Activated CD8-positive, alpha-beta memory T cell treated with anti-CD3 and anti-CD28 coated beads, Interleukin-2, amount 50 U/mL, for 1 hour (primary cell): ENCODE data around the gene SUMO4.
"Not testable (repeated sequence)": the region's sequence is repeated elsewhere in the genome, so short reads cannot be mapped to it uniquely, and the experiment has no call there.

Experiments used
- DNase-seq: peaks from one replicate; pipeline ENCODE4 v3.0.0-alpha.2; 2020; ENCODE audit errors: extremely low read depth

The SUMO4 gene

DNA sequence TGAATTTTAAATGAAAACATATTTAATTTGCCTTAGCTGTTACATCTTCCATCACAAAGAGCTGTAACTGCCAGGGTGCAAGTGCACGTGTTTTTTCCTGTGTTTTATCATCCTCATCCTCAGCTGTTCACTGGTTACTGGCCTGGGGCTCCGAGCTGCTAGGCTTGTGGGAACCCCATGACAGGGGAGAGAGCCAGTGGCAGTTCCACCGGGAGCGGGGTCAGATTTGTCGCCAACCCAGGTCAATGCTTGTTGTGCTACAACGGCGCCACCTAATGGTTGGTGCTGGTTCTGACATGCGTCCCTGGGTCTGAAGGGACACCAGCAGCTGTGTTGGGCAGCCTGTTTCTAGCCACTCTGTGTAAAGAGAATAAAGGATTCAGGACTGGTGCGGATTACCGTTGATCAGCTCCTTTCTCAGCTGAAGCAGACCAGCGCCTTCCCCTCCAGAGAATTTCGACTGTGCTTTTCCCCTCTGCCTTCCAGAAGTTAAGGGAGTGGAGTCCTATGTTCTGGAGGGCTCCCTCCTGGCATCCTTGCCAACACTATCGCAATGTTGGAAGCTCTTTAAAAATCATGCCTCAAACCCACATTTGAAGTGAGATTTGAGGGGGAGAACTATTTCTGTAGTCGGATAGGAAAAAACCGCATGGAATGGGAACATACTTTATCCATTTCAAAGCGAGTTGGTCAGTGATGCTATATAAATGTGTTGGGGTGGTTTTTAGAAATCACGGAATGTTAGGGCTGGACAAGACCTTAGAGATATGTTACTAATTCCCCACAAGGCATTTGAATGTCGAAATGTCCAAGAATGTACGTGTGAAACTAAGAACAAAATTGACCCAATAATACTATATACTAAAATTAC lies 32.1 kb downstream of the SUMO4 start:
- DNase-seq, result peak; percentile 59

DNA sequence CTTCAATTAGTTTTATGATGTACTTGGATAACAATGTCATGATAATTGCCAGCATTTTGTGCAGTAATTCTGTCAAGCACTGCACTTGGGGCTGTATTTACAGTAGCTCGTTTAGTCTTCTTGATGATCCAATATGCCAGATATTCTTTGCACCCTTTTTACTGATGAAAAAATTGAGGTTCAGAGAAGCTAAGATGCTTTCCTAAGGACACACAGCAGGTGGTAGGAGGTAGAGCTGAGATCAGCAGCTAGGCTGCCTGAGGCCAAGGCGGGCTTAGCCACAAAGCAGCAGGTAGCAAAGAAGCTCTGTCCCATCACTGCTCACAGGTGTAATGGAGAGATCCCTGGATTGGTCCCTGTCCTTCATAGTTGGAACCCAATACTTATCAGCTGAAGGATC lies 33.3 kb downstream of the SUMO4 start:
- no peak for DNase-seq

DNA sequence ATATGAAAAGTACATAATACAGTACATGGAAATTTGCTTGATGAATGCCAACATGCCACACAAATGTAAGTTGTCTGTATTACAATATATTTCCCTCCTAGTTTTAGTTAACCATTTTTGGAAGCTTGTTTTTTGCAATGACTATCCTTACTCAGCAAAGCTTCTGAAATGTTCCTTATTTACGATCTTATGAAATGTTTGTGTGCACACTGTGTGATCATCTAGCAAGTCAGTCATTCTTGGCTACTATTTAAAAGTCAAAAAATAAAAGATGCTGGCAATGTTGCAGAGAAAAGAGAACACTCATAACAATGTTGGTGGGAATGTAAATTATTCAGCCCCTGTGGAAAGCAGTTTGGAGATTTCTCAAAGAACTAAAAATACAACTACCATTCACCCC lies 33.8 kb downstream of the SUMO4 start:
- DNase-seq, result no peak

DNA sequence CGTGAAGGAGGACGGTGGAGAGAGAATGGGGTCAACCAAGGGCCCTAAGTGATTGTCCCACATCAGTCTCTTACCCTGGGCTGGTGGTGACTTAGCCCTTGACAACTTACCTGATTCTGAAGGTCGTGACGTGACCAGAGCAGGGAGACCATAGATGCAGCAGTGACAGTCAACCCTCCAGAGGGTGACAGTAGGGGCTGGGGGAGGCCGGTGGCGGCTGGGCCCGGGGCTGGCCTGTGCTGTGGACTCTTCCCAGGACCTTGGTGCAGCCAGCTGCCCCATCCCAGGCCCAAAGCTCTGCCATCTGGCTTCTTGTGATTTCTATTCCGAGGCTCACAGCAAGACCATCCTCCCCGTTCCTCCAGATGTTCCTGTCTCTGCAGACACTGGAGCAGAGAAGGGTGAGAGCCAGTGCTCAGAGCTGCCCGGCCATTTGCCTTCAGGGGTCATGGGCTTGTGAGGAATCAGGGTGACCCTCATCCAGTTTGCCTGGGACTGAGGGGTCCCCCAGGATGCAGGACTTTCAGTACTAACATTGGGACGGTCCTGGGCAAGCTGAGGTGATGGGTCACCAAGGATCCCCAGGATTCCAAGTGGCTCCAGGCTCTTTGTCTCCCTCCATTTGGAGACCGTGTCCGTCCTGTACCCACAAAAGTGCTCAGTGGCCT lies 36.0 kb downstream of the SUMO4 start:
- no peak for DNase-seq

DNA sequence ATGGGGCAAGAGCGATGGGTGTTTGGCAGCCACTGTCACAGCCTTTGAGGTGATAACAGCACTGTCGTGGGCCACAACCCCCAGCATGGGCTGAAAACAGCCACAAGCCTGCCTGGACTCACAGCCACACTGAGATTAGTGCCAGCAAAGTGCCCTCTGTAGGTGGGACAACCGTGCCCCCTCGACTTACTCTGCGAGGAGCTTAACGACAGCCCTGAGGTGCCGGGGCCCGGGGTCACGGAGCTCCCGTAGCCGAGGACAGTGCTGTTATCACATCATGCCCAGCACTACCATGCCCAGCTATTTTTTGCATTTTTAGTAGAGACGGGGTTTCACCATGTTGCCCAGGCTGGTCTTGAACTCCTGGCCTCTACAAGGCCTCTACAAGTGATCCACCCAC lies 36.6 kb downstream of the SUMO4 start:
- no peak for DNase-seq

DNA sequence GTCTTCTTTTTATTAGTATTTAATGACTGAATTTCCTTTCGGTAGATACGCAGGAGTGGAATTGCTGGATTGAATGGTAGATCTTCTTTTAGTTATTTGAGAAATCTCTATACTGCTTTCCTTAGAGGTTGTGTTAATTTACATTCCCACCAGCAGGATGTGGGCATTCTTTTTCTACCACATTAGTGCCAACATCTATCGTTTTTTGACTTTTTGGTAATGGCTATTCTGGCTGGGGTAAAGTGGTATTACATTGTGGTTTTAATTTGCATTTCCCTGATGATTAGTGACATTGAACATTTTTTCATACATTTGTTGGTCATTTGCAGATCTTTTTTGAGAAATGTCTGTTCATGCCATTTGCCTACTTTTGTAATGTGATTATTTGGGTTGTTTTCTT lies 37.1 kb downstream of the SUMO4 start:
- no peak for DNase-seq

DNA sequence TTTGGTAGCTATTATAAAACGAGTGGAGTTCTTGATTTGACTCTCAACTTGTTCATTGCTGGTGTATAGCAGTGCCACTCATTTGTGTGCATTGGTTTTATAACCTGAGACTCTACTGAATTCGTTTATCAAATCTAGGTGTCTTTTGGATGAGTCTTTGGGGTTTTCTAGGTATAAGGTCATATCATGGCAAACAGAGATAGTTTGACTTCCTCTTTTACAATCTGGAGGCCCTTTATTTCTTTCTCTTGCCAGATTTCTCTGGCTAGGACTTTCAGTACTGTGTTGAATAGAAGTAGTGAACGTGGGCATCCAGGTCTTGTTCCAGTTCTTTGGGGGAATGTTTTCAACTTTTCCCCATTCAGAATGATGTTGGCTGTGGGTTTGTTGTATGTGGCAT lies 38.8 kb downstream of the SUMO4 start:
- DNase-seq, result no peak

DNA sequence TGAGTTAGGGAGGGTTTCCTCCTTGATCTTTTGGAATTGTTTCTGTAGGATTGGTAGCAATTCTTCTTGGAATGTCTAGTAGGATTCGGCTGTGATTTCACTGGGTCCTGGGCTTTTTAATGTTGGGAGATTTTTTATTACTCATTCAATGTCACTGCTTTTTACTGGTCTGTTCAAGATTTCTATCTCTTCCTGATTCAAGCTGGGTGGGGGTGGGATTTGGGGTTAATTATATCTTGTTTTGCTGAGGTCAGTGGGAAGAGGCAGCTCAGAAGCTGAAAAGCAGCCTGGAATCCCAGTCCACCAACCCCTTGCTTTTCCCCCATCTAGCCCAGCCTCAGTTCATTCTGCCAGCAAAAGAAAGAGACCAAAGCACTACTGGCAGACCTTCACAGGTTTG lies 39.6 kb downstream of the SUMO4 start:
- DNase-seq, result no peak

DNA sequence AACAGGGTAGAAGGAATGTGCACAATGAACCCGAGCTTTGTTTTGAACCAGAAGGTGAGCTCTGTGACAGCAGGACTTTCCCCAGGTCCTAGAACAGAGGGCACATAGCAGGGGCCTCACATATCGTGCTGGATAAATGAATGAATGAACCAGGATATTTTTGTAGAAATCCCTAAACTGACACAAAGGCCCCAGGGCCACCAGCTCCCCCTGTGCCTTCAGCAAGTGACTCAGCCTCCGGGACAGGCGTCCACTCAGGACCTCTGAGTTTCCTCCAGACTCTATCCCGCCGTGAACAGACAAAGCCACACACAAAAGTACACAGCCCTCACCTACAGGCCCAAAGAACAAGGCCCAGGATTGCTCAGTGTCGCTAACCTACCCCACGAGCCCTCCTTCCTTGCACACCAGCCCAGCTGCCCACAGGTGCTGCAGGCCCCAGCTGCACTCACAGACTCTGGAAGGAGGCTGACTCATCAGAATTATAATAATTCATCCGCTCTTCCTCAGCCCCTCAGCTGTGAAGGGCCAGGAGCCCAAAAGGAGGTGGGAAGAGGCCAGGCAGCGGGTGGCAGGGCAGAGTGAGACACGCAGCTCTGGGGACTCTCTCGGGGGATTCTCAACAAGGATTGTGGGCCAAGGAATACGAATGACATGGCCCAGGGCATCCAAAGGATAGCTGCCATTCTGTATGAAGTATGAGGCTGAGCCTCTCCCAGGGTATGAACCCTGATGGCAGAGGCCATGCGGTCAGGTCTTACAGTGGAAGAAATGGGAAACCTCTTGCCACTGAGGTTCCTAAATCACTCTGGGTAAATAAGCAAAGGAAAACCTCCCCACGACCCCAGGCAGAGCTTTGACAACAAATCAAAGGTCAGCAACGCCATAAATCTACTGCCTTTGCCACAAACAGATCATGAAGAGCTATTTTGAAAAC lies 40.9 kb downstream of the SUMO4 start:
- DNase-seq, result no peak

DNA sequence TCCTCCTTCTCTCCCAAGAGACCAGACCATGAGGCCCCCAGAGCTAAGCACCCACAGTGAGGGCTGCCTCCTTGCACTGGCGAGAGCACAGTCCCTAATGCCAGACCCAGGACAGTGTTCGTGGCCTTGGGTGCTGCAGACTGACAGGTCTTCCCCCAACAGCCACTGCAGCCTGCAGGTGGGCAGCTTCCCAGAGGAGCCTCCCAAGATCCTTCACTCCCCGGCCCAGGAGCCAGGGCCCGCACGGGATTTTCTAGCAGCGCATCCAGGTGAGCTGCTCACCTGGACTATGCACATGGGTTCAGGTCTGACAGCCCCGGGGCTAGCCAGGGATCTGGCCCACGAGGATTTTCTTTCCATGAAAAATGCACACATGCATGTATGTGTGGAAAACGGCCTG lies 41.7 kb downstream of the SUMO4 start:
- DNase-seq, result no peak

DNA sequence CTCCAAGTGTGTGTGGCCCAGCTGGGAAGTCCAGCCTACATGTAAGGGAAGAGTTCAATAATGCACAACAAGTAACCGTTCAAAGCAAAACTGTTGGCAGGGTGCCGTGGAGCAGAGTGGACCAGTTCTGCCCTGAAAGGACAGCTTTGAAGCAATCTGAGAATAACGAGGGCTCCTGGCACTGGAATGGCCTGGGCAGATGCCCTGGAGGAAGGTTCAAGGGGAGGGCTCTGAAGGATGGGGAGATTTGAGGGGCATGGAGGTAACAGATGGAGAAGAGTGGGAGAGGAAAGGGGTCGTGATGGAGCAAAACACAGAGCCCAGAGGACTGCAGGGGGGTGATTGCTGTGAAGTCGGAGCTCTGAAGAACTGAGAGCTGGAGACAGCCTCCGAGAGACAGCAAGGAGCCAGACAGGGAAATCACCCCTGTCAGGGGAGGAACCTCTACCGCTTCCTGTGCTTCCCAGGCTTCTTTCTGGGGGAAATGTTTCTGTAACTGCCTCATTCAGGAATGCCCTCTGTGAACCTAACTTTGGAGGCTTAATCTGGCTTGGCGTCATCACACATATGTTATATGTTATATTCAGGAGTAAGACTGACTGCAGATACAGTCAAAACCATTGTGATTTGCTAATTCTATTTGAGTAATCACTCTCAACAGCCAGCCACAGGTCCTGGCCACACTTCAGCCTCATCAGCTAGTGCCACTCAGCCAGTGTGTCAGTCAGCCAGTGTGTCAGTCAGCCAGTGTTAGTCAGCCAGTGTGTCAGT lies 43.5 kb downstream of the SUMO4 start:
- DNase-seq, result no peak

DNA sequence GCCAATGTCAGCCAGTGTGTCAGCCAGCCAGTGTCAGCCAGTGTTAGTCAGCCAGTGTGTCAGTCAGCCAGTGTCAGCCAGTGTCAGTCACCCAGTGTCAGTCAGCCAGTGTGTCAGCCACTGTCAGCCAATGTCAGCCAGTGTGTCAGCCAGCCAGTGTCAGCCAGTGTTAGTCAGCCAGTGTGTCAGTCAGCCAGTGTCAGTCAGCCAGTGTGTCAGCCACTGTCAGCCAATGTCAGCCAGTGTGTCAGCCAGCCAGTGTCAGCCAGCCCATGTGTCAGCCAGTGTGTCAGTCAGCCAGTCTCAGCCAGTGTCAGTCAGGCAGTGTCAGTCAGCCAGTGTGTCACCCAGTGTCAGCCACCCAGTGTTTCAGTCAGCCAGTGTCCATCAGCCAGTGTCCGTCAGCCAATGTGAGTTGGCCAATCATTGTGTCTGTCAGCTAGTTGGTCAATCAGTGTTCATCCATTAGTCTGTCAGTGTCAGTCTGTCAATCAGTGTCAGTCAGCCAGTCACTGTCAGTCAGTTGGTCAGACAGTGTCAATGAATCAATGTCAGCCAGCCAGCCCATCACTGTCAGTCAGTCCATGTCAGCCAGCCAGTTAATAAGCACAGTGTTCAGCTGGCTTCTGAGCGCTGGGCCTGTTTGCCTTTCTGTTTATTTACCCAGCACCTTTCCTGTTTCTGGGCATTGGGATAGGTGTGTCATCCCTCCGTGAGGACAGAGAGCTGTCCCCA lies 44.5 kb downstream of the SUMO4 start:
- not testable (repeated sequence) for DNase-seq

DNA sequence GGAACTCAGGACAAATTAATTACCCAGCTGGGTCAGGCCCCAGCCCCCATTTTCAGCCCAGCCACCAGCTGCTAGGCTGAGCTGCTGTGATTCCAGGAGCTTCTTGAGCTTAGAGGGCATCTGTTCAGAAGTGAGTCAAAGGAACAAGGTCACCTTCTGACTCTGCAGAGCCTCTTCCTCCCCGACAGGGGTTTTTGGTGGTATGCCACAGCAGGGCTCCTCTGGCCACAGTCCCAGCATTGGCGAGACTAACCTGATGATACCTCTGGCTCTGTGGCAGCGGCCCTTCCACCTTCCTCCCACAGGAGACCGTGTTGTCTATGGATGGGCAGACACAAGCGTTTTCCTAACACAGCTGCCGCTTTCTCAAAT lies 45.0 kb downstream of the SUMO4 start:
- DNase-seq, result no peak

DNA sequence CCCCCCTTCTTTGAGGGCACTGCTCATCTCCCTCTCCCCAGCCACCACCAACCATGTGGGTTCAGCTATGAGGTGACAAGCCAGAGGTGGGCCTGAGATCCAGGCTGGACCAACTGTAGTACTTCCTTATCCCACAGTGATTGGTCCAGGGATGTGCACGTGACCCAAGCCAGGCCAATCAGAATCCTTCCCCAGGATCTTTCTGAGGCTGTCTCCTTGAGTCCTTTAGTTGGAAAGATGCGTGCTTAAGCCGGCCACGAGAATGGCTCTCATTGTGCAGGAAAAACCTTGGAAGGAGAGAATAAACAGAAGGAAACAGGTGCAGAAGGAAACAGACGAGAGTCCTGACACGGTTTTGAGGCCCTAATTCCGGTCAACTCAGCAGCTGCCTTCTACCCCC lies 45.5 kb downstream of the SUMO4 start:
- DNase-seq, result no peak

DNA sequence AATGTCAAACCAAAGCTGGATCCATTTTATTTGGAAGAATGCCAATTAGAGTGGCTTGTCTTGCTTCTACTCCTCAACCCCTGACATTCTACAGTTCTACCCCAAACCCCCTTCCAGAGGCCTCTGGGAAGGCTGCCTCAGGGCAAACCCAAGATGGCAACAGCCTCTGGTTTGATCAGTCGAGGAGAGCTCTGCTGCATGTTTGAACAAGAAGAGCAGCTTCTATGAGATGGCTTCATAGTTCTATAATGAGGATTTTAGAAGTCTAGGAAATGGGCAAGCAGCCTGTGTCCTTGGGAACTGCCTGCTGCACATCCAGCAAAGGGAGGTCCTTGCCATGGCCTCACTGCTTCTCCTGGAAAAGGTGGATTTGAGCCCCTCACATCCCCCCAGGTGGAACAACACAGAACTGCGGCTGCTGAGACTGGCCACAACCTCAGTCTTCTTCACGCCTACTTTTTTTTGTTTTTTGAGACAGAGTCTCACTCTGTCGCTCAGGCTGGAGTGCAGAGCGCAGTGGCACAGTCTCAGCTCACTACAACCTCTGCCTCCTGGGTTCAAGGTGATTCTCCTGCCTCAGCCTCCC lies 46.8 kb downstream of the SUMO4 start:
- no peak for DNase-seq

DNA sequence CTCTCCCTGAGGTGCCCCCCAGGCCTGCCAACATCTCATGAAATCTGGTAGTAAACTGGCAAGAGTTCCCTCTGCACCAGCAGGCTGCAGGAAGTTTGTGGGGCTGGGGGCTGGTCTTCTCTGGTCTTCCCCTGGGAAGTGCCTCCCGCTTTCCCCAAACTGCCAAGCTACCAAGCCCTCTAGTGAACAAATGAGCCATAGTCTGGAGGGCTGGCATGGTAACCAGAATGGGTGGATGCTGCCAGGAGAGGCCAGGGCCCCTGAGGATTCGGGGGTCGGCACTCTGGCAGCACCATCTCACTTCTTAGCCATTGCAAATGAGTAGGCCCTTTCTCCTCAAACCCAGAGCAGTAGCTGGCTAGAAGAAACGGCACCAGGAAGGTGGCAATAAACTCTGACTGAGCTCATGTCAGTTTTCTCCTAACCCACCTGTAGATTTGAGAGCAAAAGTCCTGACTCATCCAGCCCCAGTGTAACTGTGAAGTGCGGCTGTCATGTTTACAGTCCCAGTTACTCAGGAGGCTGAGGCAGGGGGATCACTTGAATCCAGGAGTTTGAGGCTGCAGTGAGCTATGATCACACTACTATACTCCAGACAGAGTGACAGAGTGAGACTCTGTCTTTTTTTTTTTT lies 48.9 kb downstream of the SUMO4 start:
- no peak for DNase-seq

DNA sequence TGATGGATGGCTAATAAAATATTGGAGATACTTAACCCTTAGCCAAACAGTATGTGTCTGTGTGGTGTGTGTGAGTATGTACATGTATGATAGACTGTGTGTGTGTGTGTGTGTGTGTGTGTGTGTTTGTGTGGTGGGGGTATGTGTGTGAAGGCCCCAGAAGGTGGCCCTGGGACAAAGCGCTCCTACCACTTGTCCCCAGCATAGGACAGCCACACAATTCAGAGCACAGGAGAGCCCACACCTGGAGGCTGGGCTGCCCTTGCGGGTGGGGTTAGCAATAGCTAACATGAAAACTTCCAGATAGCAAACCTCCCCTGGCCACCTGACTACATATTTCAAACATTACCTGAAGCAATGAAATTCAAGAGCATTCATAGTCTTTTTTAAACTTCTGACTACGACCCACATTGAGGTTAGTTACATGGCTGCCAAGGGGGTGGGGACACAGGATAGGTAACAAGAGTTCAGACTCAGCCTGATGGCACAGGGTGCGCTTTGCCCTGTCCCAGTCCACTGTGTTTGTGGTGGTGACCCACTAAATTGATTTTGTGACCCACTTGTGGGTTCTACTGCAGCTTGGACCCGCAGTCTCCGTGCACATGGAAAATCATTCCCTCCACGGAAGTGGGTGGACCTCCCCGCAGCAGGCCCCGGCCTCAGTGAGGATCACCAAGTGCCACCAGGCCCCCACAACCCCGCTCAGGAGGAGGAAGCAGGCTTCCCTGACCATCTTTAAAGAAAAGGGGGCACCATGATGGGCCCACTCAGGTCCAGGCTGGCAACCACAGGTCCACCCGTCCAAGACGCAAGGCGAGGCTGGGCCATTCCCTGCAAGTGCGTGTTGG lies 50.0 kb downstream of the SUMO4 start:
- DNase-seq, result no peak
